ENCODE data around the gene CD59.

Gene CD59

DNA sequence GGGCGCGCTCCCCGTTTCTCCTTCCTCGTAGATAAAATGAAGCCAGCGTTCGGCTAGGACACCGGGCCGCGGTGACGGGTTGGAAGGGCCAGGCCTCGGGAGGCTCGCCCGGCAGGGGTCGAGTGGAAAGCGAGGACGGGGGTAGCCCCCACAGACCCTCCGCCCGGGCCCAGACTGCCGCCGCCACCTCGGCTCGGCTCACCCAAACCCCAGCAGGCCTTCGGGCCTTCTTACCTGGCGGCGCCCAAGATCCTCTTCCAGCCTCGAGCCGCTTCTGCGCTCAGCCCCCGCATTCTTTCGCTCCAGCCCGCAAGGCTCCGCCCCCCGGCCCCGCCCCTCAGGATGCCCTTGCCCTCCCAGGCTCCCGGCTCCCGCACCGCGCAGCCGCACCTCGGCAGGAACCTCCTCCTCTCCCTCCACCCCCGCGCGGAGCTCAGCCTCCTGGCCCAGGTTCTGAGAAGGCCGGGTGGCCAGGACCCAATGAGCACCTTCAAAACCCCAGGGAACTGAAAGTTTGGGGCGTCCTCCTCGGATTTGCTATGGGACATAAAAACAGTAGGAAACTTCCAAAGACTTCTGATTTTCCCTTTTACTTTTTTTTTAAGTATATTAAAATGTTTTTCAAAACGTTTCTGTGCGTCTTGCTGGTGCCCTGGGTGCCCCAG, at the start of gene CD59:
CD59 (minus strand) TSS at position 276 of the 665 bp plus-strand sequence. CDS start 13,978 bp downstream, outside the sequence.
- no peak for FAIRE-seq
- peak; percentile 95 for TF ChIP-seq POLR2A (IDR thresholded peaks at IDR 0.05; ENCODE audit: low read depth, low read length)
- peak; percentile 88 for DNase-seq (ENCODE audit: insufficient read length, low spot score)

GRCh38 chr11:33785609-33786008, 49.4 kb upstream of the CD59 start:
- no peak for FAIRE-seq
- DNase-seq (ENCODE audit: insufficient read length, low spot score) = no peak
- TF ChIP-seq POLR2A (IDR thresholded peaks at IDR 0.05; ENCODE audit: low read depth, low read length) = no peak

- peak; percentile 33 for DNase-seq (ENCODE audit: insufficient read length, low spot score)
- FAIRE-seq = no peak
- no peak for TF ChIP-seq POLR2A (IDR thresholded peaks at IDR 0.05; ENCODE audit: low read depth, low read length)
These were observed 43.8 kb upstream of the CD59 start for GRCh38 chr11:33779849-33780528.

DNA sequence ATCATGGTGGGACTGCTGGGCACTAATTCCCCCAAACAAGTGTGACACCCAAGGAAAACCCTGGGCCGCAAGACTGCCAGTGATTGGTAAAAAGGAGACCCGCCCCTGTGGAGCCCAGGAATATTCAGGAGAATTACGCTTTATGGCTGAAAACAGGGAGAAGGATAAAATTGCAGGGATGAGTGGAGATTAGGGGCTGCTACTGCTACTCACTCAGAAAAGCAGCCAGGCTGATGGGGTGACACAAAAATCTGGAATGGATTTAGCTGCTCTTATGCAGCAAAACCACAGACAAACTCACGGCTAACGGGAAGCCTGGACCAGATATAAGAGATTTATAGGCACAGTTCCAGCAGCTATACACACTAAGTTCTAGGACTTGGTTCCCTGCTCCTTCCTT, 42.5 kb upstream of the CD59 start:
- TF ChIP-seq POLR2A (IDR thresholded peaks at IDR 0.05; ENCODE audit: low read depth, low read length) = no peak
- FAIRE-seq = no peak
- peak; percentile 31 for DNase-seq (ENCODE audit: insufficient read length, low spot score)

DNA sequence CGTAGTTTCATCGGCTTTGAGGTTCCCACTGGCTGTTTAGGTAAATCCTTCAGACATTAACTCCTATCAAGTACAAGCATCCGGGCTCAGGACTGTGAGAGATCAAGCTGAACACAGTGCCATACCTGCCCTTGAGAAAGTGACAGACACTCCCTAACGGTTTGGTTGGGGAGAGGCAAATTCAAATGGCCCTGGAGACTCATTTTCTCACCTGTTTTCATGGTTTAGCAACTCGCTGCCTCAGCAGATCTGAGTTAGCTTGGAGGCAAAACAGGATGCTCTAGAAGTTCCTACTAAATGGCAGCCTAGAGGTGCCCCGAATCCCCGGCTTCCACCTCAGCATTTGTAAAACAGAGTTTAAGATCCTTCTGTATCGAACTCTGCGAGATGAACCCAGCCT, 41.7 kb upstream of the CD59 start:
- no peak for TF ChIP-seq POLR2A (IDR thresholded peaks at IDR 0.05; ENCODE audit: low read depth, low read length)
- FAIRE-seq = no peak
- no peak for DNase-seq (ENCODE audit: insufficient read length, low spot score)

GRCh38 chr11:33775832-33776470, 39.7 kb upstream of the CD59 start:
- TF ChIP-seq POLR2A (IDR thresholded peaks at IDR 0.05; ENCODE audit: low read depth, low read length) = no peak
- FAIRE-seq (no peak), DNase-seq (ENCODE audit: insufficient read length, low spot score) (no peak)

DNA sequence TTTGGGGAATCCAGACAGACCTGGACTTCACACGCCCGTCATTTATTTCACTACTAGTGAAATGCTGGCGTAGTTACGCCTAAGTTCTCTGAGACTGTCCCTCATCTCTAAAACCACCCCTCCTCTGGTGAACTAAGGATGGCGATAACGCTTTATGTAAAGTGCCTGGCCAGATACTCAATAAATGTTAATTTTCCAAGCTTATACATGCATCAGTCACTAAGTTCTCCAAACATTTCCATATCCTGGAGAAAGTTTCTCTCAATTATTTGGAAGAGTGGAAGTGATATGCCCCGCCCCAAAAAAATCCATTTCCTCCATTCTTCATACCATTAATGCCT, 39.2 kb upstream of the CD59 start:
- TF ChIP-seq POLR2A (IDR thresholded peaks at IDR 0.05; ENCODE audit: low read depth, low read length) = no peak
- DNase-seq (ENCODE audit: insufficient read length, low spot score) (no peak), FAIRE-seq (no peak)

- DNase-seq (ENCODE audit: insufficient read length, low spot score) = no peak
- FAIRE-seq = no peak
- TF ChIP-seq POLR2A (IDR thresholded peaks at IDR 0.05; ENCODE audit: low read depth, low read length) = no peak
These were observed 38.7 kb upstream of the CD59 start for GRCh38 chr11:33774736-33775466.

DNA sequence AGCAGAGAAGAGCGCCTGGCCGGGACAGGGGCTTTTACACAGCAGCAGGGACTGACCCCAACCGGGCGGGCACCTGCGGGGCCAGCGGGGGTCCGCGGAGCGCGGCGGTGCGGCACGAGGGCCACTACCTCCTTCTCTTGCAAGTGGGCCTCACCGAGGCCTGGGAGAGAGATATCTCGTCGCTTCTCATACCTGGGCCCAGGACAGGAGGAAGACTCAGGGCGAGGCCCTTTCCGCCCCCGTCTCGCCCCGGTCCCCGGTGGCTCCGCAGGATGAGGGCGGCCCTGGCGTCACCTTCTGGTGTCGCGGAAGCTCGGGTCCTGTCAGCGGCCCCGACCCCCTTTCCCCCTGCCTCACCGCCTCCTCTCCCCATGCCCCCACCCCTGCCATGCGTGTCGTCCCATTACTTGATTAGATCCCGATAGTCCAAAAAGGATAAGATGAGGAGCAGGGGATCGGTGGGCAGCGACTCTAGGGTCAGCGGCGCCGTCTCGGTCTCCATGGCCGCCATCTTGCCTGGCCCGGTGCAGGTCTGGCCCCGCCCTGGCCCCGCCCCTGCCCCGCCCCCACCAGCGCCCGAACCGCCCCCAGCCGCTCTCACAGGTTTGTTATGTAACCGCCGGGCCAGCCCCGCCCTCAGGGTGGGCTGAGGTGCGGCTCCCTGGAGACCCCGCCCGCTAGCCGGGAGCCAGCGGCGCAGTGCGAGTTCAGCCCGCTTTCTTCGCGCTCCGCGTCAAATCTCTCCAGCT, 37.9 kb upstream of the CD59 start, which contains the start of gene FBXO3:
FBXO3 (minus strand) TSS at position 534 of the 749 bp plus-strand sequence; CDS start at position 511, 23 bp downstream.
- peak; percentile 42 for TF ChIP-seq POLR2A (IDR thresholded peaks at IDR 0.05; ENCODE audit: low read depth, low read length)
- FAIRE-seq (no peak), DNase-seq (ENCODE audit: insufficient read length, low spot score) (peak; percentile 71)

DNA sequence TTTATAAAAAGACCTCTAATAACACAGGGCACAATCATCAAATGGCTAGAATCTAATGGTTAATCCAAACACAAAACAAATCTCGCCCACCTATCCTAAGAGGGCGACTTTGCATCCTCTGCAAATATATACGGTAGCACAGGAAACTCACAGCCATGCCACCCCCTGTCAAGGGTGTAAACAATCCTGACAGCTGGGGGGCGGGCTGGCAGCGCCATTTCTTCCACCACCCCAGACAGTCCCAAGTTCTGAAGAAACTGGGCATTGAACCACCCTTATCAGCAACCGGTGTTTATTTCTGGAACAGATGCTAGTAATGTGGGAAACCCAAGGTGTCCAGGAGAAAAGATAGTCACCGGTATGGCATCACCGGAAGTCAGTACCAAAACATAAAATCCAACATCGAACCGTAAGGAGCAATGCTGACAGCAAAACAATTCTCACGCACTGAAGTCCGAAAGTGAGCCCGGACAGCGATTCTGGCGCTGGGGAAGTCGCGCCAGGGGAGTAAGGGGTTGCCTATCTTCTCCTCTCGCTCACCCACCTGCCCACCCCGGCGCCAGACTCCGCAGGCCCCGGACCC, 37.3 kb upstream of the CD59 start:
- FAIRE-seq (no peak), DNase-seq (ENCODE audit: insufficient read length, low spot score) (no peak)
- TF ChIP-seq POLR2A (IDR thresholded peaks at IDR 0.05; ENCODE audit: low read depth, low read length) = no peak

DNA sequence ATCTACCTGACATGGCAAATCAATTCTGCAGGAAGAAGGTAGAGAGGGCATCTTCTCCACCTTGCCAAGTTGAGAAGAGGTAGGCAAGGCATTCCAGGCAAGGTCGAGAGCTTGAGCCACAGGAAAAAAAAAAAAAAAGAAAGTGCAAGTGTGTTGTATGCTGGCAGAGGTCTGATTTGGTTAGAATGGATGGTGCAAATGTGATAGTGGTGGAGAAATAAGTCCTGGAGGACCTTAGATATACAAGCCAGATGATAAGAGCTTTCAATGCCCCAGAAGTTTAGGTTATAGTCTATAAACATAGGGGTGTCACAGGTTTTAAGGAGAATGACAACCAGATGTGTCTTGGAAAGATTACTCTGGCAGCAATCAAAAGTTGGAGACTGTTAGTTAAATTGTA, 36.6 kb upstream of the CD59 start:
- FAIRE-seq (no peak), DNase-seq (ENCODE audit: insufficient read length, low spot score) (no peak)
- no peak for TF ChIP-seq POLR2A (IDR thresholded peaks at IDR 0.05; ENCODE audit: low read depth, low read length)

- no peak for TF ChIP-seq POLR2A (IDR thresholded peaks at IDR 0.05; ENCODE audit: low read depth, low read length)
- FAIRE-seq = no peak
- no peak for DNase-seq (ENCODE audit: insufficient read length, low spot score)
These were observed 36.1 kb upstream of the CD59 start for GRCh38 chr11:33772300-33772699.

DNA sequence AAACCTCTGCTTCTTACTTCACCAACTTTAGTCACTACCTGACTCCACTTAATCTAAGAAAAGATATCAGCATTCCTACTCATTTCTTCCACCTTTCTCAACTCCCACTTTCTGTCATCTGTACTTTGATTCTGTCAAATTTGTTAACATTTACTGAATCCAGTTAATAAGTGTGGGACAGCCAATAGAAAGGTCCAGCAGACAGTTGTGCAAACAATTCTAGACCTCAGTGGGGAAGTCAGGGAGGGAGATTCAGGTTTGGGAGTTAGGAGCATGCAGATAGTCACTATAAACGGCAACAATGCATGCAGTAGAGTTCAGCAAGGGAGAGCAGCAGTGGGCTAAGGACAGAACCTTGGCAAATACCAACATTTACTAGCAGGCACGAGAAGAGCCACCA, 34.0 kb upstream of the CD59 start:
- DNase-seq (ENCODE audit: insufficient read length, low spot score) (no peak), FAIRE-seq (no peak)
- no peak for TF ChIP-seq POLR2A (IDR thresholded peaks at IDR 0.05; ENCODE audit: low read depth, low read length)
